Activated B cell treated with CpG ODN at 0.5 μM for 24 hours (primary cell): ENCODE data around the gene MED12L. TPM values are rescaled to one million over a fixed set of nuclear protein-coding genes. Genes with fewer than 3 reads are reported as not detected.

Experiments
- ATAC-seq: fragments of 200-7000 bp; cut with Tn5 transposase; one replicate; pipeline ENCODE4 v1.10.0; 2021; ENCODE audit warnings: low read depth, mild to moderate bottlenecking, moderate library complexity
- CTCF ChIA-PET: fragments of 350-600 bp; sonication (Branson Sonifier 250); formaldehyde crosslinking; loops from one replicate; lab custom pipeline; 2021; ENCODE audit warnings: antibody characterized with exemption; lab: Charles Lee
- POLR2A ChIA-PET: fragments of 350-600 bp; sonication (Branson Sonifier 250); formaldehyde crosslinking; loops from one replicate; lab custom pipeline; 2021; ENCODE audit warnings: antibody characterized with exemption; lab: Charles Lee
- DNase-seq: peaks from one replicate; pipeline ENCODE4 v3.0.0; 2022
- H3K27ac Mint-ChIP-seq: one replicate; pipeline ENCODE4 v1.8.0; 2020; ENCODE audit warnings: mixed read lengths
- H3K27me3 Mint-ChIP-seq: one replicate; pipeline ENCODE4 v1.8.0; 2021; ENCODE audit warnings: mixed read lengths
- H3K36me3 Mint-ChIP-seq: one replicate; pipeline ENCODE4 v1.8.0; 2021; ENCODE audit warnings: low read depth, mixed read lengths
- H3K4me1 Mint-ChIP-seq: one replicate; pipeline ENCODE4 v1.8.0; 2021; ENCODE audit warnings: mixed read lengths
- H3K4me3 Mint-ChIP-seq: one replicate; pipeline ENCODE4 v1.8.0; 2020; ENCODE audit warnings: mild to moderate bottlenecking, mixed read lengths
- H3K9me3 Mint-ChIP-seq: one replicate; pipeline ENCODE4 v1.8.0; 2020; ENCODE audit warnings: mixed read lengths
- CTCF ChIP-seq: fragments of 200-600 bp; IDR thresholded peaks from one replicate; pipeline ENCODE4 v1.8.0; 2022; ENCODE audit warnings: antibody characterized with exemption, mild to moderate bottlenecking
- intact Hi-C: fragments of 100-400 bp; cut with micrococcal nuclease; formaldehyde crosslinking; loops from one replicate; pipeline ENCODE4 v1.15.1; 2024
- total RNA-seq: library from RNA; stranded (reverse); gene quantifications from 2 replicates; pipeline ENCODE4 v1.2.3, GENCODE V29; 2022

Gene MED12L
- total RNA-seq, 1 donor from 2014 or later: 1.5 TPM

- Mint-ChIP-seq H3K9me3 (no peaks in the 10 kb centered on the region), H3K27ac (peak overlapping the region; percentile 83), H3K4me1 (peaks cover 73% of the 10 kb centered on the region), H3K27me3 (no peaks in the 10 kb centered on the region), H3K36me3 (no peaks in the 10 kb centered on the region), H3K4me3 (peak overlapping the region; percentile 52)
- intact Hi-C loops: loop anchor here (1.0 to 10.0 kb wide), 9 partner anchors 8 to 976 kb away; partner anchors contain the start of genes EIF2A, P2RY13, SERP1 and SIAH2
- CTCF ChIA-PET: interaction anchor here (1.3 kb wide), 1 partner anchor 58 kb away, joined by 3 read pairs; no protein-coding TSS in a partner anchor
- no peak for TF ChIP-seq CTCF
- DNase-seq (no peak), ATAC-seq (no peak)
- POLR2A ChIA-PET: interaction anchor here (0.6 to 1.1 kb wide), 2 partner anchors 798 to 975 kb away, joined by 3 to 15 read pairs; partner anchors contain the start of gene TSC22D2
These were observed 297.6 kb downstream of the MED12L start for GRCh38 chr3:151383111-151383510.

- Mint-ChIP-seq H3K4me1 (peaks cover 73% of the 10 kb centered on the region), H3K27me3 (no peaks in the 10 kb centered on the region), H3K4me3 (peak overlapping the region; percentile 52), H3K36me3 (no peaks in the 10 kb centered on the region), H3K9me3 (no peaks in the 10 kb centered on the region), H3K27ac (peak overlapping the region; percentile 83)
- ATAC-seq (peak; percentile 51), DNase-seq (no peak)
- ChIA-PET POLR2A (interaction anchor here (1.1 to 1.2 kb wide), 3 partner anchors 26 to 976 kb away, joined by 3 to 4 read pairs (median 3); partner anchors contain the start of gene TSC22D2), CTCF (interaction anchor here (1.4 kb wide), 1 partner anchor 42 kb away, joined by 5 read pairs; no protein-coding TSS in a partner anchor)
- intact Hi-C loops: loop anchor here (1.0 to 10.0 kb wide), 11 partner anchors 7 to 1413 kb away; partner anchors contain the start of genes EIF2A, P2RY13, PFN2 and SELENOT
- no peak for TF ChIP-seq CTCF
These were observed 298.5 kb downstream of the MED12L start for GRCh38 chr3:151383956-151384355.

- H3K9me3 Mint-ChIP-seq: no peaks in the 10 kb centered on the region
- no peaks in the 10 kb centered on the region for H3K27me3 Mint-ChIP-seq
- H3K4me3 Mint-ChIP-seq: peak within 1 kb of the TSS; percentile 79
- H3K4me1 Mint-ChIP-seq: peaks cover 76% of the 10 kb centered on the region
- intact Hi-C loops: loop anchor here (2.0 to 10.0 kb wide), 10 partner anchors 37 to 1778 kb away; partner anchors contain the start of genes EIF2A, PFN2, RAP2B and SELENOT
- ChIA-PET POLR2A (interaction anchor here (0.7 to 1.2 kb wide), 4 partner anchors 27 to 1776 kb away, joined by 3 to 4 read pairs (median 3); no protein-coding TSS in a partner anchor), CTCF (interaction anchor here (1.2 to 1.4 kb wide), 2 partner anchors 41 to 217 kb away, joined by 5 read pairs; no protein-coding TSS in a partner anchor)
- ATAC-seq: peak; percentile 29
- no peak for DNase-seq
- peak within 1 kb of the TSS; percentile 97 for H3K27ac Mint-ChIP-seq
- no peaks in the 10 kb centered on the region for H3K36me3 Mint-ChIP-seq
- no peak for TF ChIP-seq CTCF
These were observed 299.3 kb downstream of the MED12L start, which contains the start of gene P2RY12 for GRCh38 chr3:151384741-151385174. Gene P2RY12, minus strand, starts transcription at chr3:151384753. Its CDS starts 45,908 bp downstream, at chr3:151338845.

GRCh38 chr3:151386056-151386455 is 300.6 kb downstream of the MED12L start:
- no peak for TF ChIP-seq CTCF
- H3K27me3 Mint-ChIP-seq: no peaks in the 10 kb centered on the region
- H3K4me1 Mint-ChIP-seq: peaks cover 78% of the 10 kb centered on the region
- intact Hi-C loops: loop anchor here (5.0 to 10.0 kb wide), 3 partner anchors 809 to 1776 kb away; partner anchors contain the start of gene RAP2B
- CTCF ChIA-PET: interaction anchor here (0.7 kb wide), 1 partner anchor 23 kb away, joined by 4 read pairs; no protein-coding TSS in a partner anchor
- H3K36me3 Mint-ChIP-seq: no peaks in the 10 kb centered on the region
- DNase-seq (no peak), ATAC-seq (no peak)
- POLR2A ChIA-PET: interaction anchor here (0.6 kb wide), 1 partner anchor 15 kb away, joined by 3 read pairs; no protein-coding TSS in a partner anchor
- peak overlapping the region; percentile 97 for H3K27ac Mint-ChIP-seq
- no peaks in the 10 kb centered on the region for H3K9me3 Mint-ChIP-seq
- no peak overlapping the region for H3K4me3 Mint-ChIP-seq

- intact Hi-C loops: loop anchor here (5.0 to 10.0 kb wide), 3 partner anchors 807 to 1775 kb away; partner anchors contain the start of gene RAP2B
- ATAC-seq (peak; percentile 22), DNase-seq (no peak)
- H3K9me3 Mint-ChIP-seq: no peaks in the 10 kb centered on the region
- H3K4me3 Mint-ChIP-seq: peak overlapping the region; percentile 77
- TF ChIP-seq CTCF: no peak
- CTCF ChIA-PET: no interaction called here
- H3K27me3 Mint-ChIP-seq: no peaks in the 10 kb centered on the region
- peak overlapping the region; percentile 97 for H3K27ac Mint-ChIP-seq
- H3K36me3 Mint-ChIP-seq: no peaks in the 10 kb centered on the region
- peaks cover 77% of the 10 kb centered on the region for H3K4me1 Mint-ChIP-seq
- POLR2A ChIA-PET: interaction anchor here (1.5 kb wide), 1 partner anchor 623 kb away, joined by 5 read pairs; no protein-coding TSS in a partner anchor
These were observed 302.0 kb downstream of the MED12L start for GRCh38 chr3:151387432-151387831.
